Urothelium cell line (cell line): ENCODE data around the gene ARL4D.
"Not testable (repeated sequence)": the region's sequence is repeated elsewhere in the genome, so short reads cannot be mapped to it uniquely, and the experiment has no call there.

ENCODE experiments used
- DNase-seq: peaks from one replicate; pipeline ENCODE4 v3.0.0; 2011; ENCODE audit warnings: low spot score, mixed read lengths
- FAIRE-seq: peaks from 2 replicates; lab custom pipeline; 2011; peaks lifted over from hg19 to GRCh38; lab: Jason Lieb, UNC

ARL4D gene

DNA sequence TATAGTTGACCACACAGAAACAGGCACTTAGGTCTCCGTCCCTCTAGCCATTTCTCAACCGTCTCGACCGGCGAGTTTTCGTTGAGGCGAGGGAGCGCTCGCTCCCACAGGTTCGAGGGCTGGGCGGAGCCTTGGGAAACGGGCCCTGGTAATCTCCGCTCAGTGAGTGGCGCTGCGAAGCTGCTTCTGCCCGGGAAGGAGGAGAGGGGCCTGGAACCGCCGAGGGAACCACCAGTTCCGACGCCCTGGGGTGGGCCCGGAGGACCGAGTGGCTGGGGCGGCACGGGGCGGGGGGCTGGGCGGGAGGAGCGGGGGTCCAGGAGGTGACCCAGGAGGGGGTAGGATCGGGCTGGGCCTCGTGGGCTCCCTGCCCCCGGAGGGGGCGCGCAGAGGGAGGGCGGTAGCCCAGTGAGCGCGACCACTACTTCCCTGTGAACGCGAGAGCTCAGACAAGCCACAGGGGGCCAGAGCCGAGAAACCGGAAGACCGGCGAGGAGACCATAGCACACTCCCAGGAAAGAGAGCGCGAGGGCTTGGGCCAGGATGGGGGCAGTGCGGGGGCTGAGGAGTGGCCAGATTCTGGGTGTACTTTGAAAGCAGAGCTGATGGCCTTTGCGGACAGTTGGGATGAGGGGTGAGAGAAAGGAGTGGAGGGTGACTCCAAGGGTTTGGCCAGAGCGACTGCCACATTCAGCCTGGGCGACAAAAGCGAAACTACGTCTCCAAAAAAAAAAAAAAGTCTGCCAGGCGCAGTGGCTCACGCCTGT, 29.9 kb upstream of the ARL4D start:
- no peak for FAIRE-seq
- peak; percentile 45 for DNase-seq

DNA sequence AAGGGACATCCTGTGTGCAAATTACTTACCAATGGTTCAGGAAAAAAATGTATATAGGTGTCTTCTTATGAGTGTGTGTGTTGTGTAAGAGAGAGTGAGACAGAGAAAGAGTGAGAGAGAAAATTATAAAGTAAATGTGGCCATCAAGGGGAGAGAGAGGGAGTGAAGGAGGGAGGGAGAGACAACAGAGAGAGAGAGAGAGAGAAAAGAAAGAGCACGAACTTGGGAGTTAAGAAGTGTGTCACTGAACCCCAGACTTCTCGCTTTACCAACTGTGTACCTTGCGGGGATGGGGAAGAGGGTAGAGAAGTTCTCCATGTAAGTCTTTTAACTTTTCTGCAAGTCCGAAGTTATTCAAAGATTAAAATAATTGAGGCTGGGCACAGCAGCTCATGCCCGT, 28.8 kb upstream of the ARL4D start:
- FAIRE-seq: no peak
- no peak for DNase-seq

DNA sequence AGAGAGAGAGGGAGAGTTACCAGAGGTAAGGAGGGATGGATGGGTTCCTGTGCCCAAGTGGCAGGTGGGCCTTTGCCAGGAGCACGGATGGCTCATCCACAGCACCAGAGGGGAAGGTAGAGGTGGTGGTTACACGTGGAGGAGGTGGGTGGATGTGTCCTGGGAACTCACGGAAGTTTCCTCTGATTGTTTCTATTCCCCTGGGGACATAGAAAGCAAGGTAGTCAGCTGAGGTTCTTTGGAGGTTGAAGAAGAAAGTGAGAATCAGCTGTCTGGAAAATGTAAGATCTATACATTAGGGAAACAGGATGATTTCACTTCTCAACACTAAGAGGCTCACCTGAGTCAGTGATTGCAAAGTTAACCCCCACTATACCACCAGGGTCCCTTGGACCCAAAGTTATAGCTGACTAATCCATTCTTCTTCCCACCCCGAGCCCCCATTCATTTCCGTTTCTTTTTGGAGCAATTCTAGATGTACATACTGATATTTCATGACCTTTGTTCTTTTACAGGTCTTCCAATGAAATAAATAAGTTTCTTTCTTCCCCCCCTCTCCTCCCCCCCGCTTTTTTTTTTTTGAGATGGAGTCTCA, 27.5 kb upstream of the ARL4D start:
- FAIRE-seq: no peak
- no peak for DNase-seq

DNA sequence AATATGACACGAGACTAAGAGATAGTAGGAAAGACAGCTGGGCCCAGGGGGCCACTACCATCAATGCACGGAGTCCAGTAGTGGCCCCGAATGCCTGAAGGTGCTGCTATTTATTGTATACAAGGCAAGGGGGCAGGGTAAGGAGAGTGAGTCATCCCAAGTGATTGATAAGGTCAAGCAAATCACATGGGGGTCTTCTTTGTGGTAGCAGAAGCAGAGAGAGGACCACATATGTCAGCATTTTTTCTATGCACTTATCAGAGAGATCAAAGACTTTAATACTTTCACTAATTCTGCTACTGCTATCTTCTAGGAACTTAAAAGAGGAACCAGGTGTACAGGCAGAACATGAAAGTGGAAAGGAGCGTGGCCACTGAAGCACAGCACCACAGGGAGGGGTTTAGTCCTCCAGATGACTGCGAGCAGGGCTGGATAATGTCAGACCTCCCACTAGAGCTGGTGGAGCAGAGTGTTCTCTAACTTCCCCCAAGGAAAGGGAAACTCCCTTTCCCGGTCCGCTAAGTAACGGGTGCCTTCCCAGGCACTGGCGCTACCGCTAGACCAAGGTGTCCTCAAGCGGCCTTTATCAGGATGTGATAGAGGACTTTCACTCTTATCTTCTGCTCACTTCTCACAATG, 26.4 kb upstream of the ARL4D start:
- no peak for FAIRE-seq

DNA sequence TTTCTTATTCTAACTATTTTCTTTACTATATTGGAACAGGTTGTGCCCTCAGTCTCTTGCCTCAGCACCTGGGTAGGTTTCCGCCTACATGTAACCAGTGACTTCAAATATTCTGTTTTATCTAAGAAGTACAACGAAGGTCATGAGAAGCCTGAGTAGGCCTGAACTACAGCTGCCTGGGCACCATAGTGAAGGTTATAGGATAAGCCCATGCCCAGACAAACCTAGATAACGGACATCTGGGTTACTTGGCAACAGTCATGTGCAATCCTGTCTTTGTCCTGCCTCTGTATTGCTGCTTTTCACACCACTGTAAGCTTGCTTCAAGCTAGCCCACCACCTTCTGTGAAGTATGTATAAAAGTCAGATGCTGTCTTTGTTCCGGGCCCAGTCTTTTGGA, 25.4 kb upstream of the ARL4D start:
- no peak for FAIRE-seq
- DNase-seq: no peak

More for the DNA sequence above, 26.4 kb upstream of the ARL4D start:
- DNase-seq: no peak

DNA sequence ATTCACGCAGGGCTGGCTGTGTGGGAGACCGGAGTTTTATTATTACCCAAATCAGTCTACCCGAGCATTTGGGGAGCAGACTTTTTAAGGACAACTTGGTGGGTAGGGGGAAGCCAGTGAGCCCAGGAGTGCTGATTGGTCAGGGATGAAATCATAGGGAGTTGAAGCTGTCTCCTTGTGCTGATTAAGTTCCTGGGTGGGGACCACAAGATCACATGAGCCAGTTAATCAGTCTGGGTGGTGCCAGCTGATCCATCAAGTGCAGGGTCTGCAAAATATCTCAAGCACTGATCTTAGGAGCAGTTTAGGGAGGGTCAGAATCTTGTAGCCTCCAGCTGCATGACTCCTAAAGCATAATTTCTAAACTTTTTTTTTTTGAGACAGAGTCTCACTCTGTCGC, 22.9 kb upstream of the ARL4D start:
- DNase-seq, FAIRE-seq: not testable (repeated sequence)

DNA sequence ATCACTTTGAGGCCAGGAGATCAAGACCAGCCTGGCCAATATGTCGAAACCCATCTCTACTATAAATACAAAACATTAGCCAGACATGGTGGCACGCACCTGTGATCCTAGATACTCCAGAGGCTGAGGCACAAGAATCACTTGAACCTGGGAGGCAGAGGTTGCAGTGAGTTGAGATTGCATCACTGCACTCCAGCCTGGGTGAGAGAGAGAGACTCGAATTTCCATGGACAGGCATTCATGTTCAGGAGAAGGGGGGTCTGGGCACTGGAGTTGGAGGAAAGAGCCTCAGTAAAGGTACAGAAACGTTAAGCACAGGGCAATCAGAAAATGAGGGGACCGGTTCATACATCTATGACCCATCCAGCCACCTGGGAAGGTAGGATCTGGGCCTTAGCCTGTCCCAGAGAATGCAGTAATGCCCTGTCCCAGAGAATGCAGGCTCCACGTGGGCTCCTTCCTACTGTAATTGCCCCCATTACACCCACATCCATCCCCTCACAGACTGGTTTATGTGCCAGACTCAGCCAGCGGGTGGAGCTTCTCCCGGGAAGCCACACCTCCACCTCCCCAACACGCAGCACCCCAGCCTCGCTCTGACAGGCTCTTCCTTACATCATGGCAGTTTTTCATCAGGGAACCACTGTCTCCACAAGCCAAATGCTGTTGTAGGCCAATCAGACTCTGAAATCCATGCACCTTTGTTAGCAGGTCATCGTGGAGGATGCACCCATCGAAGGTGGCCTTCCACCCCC, 21.6 kb upstream of the ARL4D start:
- DNase-seq: no peak
- no peak for FAIRE-seq

DNA sequence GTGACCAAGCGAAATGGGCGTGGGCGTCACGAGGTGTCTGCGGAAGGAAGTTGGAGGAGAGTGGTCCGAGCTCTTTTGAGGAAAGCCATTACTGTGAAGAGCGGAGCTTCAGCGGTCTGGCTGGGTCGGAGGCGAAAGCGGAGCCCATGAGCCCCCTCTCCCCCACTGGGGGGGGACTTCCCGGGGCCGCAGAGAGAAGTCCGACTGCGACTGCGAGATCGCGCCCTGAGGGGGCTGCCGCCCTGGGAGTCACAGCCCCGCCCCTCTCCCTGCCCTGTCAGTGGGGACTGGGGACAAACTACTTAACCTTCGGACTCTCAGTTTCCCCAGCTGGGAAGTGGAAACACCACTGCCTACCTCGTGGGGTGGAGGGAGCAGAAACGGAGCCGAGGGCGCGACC, 20.0 kb upstream of the ARL4D start:
- no peak for FAIRE-seq

DNA sequence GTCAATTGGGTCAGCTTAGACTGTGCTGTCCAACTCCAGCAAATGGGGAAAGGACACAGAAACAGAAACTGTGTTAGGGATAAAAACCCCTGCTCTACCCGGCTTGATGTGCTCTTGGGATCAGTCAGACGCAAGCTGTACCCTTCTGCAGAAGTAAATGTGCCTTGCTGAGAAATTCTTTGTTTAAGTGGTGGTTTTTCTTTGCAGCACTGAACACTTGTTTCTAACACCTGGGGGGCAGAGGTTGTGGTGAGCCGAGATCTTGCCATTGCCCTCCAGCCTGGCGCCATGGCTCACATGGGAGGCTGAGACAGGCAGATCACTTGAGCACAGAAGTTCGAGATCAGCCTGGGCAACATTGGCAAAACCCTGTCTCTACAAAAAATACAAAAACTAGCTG, 18.5 kb upstream of the ARL4D start:
- no peak for DNase-seq
- FAIRE-seq: peak; percentile 37

More for the DNA sequence above, 20.0 kb upstream of the ARL4D start:
- no peak for DNase-seq

DNA sequence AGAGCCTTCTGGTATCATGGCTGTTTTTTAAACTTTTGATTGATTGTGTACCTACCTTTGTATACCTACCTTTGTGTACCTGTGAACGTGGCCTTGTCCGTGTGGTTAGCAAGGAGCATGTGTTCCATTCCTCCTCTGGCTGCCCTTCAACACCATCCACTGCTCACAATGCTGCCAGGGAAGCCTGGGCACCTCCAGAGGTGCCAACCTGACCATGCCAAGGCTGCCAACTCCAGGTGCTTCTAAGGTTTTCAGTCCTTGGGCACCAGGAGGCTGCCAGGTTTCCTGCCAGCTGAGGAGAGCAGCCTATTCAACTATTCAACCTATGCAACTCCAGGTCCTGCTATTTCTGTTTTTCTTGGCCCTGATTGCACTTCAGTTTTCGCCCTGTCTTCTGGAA, 17.6 kb upstream of the ARL4D start:
- DNase-seq (no peak), FAIRE-seq (no peak)

DNA sequence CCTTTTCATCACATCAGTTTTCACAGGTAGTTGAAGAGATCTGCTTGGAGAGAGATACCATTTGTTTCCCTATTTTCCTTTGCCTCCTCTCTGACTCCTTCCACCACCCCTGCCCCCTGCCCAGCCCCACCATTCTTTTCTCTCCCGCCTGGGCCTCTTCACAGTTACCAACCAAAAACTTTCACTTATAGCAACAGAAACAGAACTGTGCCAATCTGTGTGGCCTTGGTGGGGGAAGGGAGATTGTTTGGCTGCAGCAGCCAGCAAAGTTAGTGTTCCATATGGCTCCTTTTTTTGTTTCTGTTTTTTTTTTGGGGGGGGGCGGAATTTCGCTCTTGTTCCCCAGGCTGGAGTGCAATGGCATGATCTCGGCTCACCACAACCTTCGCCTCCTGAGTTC, 17.2 kb upstream of the ARL4D start:
- no peak for FAIRE-seq
- no peak for DNase-seq

DNA sequence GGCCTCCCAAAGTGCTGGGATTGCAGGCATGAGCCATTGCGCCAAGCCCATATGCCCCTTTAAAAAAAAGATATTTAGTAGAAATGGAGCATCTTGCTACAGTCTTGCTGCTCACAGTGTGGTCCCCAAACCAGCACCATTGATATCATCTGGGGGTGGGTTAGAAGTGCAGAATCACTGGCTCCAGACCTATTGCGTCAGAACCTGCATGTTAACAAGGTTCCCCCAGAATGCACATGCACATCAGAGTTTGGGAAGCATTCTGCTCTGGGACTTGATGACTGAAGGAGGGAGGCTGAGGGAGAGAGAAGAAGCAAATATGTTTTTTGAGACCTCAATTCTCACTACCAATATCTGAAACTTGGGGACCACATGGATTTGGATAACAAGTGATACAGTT, 16.0 kb upstream of the ARL4D start:
- no peak for FAIRE-seq
- no peak for DNase-seq

DNA sequence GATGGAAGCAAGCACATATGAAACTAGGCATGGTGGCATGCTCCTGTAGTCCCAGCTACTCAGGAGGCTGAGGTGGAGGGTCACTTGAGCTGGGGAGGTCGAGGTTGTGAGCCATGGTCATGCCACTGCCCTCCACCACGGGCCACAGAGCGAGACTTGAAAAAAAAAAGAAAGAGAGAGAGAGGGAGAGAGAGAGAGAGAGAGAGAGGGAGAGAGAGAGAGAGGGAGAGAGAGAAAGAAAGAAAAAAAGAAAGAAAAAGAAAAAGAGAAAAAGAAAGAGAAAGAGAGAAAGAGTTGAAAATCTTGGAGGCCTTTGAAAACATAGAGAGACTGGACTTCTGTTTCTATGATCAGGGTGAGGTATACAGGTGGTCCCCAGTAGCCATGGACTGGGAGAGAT, 15.4 kb upstream of the ARL4D start:
- FAIRE-seq (no peak), DNase-seq (no peak)

DNA sequence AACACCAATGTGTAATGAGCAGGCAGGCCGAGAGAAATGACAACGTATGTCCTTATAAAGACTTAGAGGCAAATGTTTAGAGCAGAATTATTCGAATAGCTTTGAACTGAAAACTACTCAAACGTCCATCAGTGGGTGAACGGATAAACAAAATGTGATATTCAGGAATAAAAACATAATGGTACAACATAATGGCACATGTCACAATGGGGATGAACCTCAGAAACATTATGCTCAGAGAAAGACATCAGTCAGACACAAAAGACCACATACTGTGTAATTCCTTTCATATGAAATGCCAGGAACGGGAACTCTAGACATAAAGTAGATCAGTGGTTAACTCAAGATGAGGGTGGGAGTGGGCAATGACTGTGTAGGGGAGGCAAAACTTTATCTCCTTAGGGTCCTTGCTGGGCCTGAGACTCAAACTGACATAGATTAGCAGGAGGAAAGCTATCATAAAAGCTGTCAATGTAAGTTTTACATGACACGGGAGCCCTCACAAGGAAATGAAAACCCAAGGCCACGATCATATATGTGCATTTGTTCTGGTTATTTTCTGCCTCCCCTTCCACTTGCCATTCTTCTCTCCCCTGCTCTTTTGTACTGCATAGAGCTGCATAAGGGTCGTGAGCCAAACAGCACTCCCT, 14.8 kb upstream of the ARL4D start:
- FAIRE-seq (no peak), DNase-seq (no peak)

DNA sequence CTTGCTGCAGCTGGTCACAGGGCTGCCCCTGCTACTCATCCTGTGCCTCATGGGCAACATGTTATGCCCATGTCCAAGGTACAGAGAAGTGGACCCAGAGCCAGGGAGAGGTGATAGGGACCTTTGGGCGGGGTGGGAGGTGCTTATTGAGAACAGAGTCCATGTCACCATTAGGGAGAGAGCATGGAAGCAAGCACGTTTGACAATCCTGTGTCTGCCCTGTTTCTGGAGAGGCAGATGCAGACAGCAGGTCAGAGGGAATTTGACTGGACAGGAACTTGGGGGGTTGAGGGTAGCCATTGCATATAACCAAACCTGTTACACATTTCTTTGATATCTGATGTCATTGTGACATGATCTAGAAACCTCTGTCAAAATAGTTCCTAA, 14.3 kb upstream of the ARL4D start:
- DNase-seq (no peak), FAIRE-seq (no peak)

DNA sequence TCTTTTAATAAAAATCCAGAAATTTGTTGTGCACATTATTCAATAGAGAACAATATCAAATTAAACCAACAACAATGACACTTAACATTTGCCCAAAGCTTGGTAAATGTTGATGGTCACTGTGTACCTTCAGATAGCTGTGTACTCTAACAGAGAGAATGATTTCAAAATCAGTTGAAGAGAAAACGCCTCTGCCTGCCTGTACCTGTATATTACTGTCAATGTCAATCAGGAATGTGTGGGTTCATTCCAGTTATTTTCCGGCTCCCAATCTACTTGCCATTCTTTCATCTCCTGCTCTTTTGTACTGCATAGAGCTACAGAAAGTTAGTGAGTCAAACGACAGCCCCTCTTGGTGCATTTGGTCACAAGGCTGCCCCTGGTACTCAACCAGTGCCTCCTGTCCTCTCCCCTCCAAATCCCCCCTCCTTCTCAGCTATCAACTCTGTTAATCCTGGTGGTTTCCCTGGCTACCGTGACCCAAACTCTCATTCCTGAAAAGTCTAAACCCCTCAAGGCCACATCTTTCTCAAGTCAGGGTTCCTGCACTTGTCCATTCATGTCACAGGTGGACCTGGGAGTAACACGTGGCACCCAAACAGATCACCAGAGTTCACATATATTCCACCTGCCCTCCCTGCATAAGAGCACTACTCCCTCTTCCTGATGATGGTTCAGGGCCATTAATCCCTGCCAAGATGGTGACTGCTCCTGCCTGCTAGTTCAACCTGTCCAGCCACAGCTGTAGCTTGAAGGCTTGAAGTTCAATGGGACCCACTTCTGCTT, 13.6 kb upstream of the ARL4D start:
- no peak for FAIRE-seq
- DNase-seq: no peak

DNA sequence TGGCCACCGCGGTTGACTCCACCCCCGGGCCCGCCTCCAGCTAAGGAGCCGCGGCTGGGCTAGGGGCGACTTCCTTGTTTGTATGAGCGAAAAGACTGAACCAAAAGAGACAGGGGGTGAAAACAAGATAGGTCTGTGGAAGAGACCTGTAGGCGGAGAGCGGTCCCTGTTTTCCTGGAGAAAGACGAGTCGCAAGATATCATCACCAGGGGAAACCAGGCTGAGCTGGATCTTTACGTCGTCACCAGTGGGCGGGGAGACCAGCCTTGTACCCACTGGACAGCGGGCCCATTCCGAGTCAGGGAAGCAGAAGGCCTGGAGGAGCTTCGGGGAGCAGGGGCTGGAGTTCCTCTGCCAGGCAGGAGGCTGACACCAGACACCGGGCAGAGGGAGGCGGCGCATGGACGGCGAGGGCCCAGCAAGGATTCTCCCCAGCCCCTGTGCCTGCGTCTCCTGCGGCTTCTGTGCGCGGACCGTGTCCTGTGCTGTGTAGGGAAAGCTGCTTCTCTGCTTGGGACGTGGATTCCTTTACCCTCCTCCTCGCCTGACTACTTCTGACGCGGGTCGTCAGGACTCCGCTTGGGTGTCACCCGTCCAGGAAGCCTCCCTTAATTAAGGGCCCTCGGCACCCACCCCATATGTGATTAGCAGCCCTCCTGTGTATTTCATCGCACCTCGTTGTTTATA, 10.3 kb upstream of the ARL4D start:
- FAIRE-seq: peak; percentile 100
- peak; percentile 85 for DNase-seq

DNA sequence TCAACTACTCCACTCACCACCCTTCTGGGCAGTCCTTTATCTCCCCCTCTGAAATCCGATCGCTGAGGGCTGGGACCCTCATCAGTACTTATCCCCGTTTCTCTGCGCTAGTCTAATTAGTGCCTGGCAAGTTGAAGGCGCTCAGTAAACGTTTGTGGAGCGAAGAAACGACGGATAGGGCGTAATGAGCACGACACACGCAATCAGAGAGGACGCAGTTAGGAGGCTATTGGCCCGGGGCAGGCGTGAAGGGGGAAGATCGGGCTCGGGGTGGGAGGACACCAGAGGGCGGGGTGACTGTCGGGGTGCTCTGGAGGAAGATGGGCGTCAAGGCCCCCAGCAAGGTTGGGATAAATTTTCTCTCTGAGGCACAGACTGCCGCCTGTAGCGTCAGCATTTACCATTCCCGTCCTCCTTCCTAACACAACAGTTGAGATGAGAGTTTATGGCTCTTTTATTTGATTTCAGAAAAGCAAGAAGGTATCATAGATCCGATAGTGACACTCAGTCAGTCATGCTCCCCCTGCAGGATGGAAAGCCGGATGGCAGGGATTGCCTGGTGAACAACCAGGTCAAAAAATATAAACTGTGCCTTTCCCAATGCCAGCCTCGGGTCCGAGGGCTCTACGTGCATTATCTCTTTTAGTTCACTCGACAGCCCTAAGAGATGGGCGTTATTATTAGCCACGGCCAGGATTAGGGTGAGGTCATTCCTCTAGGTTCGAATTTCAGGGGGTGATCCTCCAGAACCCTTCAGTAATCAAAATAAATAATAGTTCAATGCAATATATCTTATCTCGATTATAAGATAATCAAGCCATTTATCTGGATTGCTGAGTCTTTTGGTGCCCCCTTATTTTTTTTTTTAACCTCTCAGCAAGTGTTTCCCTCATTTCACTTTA, 9.5 kb upstream of the ARL4D start:
- FAIRE-seq (no peak), DNase-seq (peak; percentile 73)

DNA sequence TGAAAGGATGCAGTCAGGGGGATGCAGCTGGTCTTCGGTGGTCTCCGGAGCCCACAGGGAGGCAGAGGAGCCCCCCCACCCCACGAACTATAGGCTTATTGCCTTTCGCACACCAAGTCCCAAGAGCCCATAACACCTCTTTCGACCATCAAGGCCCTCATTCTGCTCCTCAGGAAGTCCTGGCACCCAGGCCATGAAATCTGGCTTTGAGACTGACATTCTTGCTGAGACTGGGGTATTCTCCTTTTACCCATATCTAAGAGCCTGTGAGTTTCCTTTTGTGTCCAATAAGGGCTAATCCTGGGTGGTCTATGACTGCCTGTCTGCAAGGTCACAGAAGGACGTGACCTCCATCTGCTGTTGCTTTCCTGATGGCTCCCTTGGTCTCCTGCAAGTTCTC, 6.4 kb upstream of the ARL4D start:
- FAIRE-seq (no peak), DNase-seq (no peak)
